H1 (cell line): ENCODE data around the gene NRK. TPM values are rescaled to one million over a fixed set of nuclear protein-coding genes. Genes with fewer than 3 reads are reported as not detected.

ENCODE experiments used
- CTCF ChIA-PET: fragments of 300-600 bp; sonication (Branson Sonifier 250); formaldehyde crosslinking; loops from one replicate; lab custom pipeline; 2021; ENCODE audit not compliant: partially characterized antibody; lab: Charles Lee
- POLR2A ChIA-PET: fragments of 300-600 bp; sonication (Branson Sonifier 250); formaldehyde crosslinking; loops from one replicate; lab custom pipeline; 2021; ENCODE audit warnings: inconsistent platforms; ENCODE audit not compliant: partially characterized antibody; lab: Charles Lee
- DNase-seq, 2 experiments: peaks; one replicate each; pipeline versions ENCODE4 v3.0.0 to v3.0.0-alpha.2; 2010 to 2022; ENCODE audit warnings: low spot score in 2 of 2, low read depth in 1 of 2, mixed read lengths in 1 of 2
- FAIRE-seq: peaks from 2 replicates; lab custom pipeline; 2011; peaks lifted over from hg19 to GRCh38; lab: Jason Lieb, UNC
- H2AFZ ChIP-seq: 2 replicates; pipeline ENCODE4 v1.8.1; 2012; ENCODE audit warnings: low read length, inconsistent platforms
- H2AK5ac ChIP-seq: 2 replicates; pipeline ENCODE4 v1.6.1; 2013; ENCODE audit warnings: low read depth, low read length
- H2BK120ac ChIP-seq: replicated peaks from 2 replicates; pipeline ENCODE3; 2013; ENCODE audit warnings: low read depth, low read length, inconsistent platforms
- H2BK12ac ChIP-seq: 2 replicates; pipeline ENCODE4 v1.6.1; 2013; ENCODE audit warnings: low read depth, low read length
- H2BK15ac ChIP-seq: 2 replicates; pipeline ENCODE4 v1.6.1; 2013; ENCODE audit warnings: low read length
- H2BK20ac ChIP-seq: 2 replicates; pipeline ENCODE4 v1.6.1; 2013; ENCODE audit warnings: low read length
- H2BK5ac ChIP-seq: 2 replicates; pipeline ENCODE4 v1.6.1; 2013; ENCODE audit warnings: low read depth, low read length
- H3K14ac ChIP-seq: 2 replicates; pipeline ENCODE4 v1.6.1; 2013; ENCODE audit warnings: inconsistent platforms; ENCODE audit not compliant: insufficient read length
- H3K18ac ChIP-seq: 2 replicates; pipeline ENCODE4 v1.6.1; 2013; ENCODE audit warnings: low read length; ENCODE audit errors: extremely low read depth
- H3K23ac ChIP-seq: 2 replicates; pipeline ENCODE4 v1.6.1; 2013; ENCODE audit warnings: inconsistent platforms; ENCODE audit not compliant: insufficient read length
- H3K23me2 ChIP-seq: 2 replicates; pipeline ENCODE4 v1.6.1; 2013; ENCODE audit warnings: low read depth, low read length
- H3K27ac ChIP-seq: 2 replicates; pipeline ENCODE4 v1.6.1; 2011; ENCODE audit warnings: low read depth, low read length, inconsistent platforms
- H3K27me3 ChIP-seq, 4 experiments: replicated peaks in 1 of 4; 1 replicate in 1 of 4; 2 replicates in 3 of 4; pipeline versions ENCODE4 v1.6.1 to v1.8.1; 2011 to 2013; ENCODE audit warnings: low read length in 3 of 4, mild to moderate bottlenecking in 3 of 4, inconsistent platforms in 2 of 4, mixed read lengths in 2 of 4, moderate library complexity in 1 of 4; ENCODE audit not compliant: control insufficient read depth in 3 of 4, insufficient read depth in 3 of 4; ENCODE audit errors: extremely low read depth in 1 of 4
- H3K36me3 ChIP-seq, 4 experiments: 2 replicates each; pipeline versions ENCODE4 v1.6.1 to v1.8.1; 2011 to 2013; ENCODE audit warnings: mild to moderate bottlenecking in 4 of 4, low read length in 3 of 4, moderate library complexity in 2 of 4, control low read depth in 1 of 4, inconsistent platforms in 1 of 4; ENCODE audit not compliant: insufficient read depth in 4 of 4, control insufficient read depth in 2 of 4
- H3K4ac ChIP-seq: replicated peaks from 2 replicates; pipeline ENCODE3; 2013; ENCODE audit warnings: low read length, low read depth, mixed read lengths, inconsistent platforms; ENCODE audit not compliant: insufficient read length
- H3K4me1 ChIP-seq, 4 experiments: replicated peaks in 1 of 4; 1 replicate in 1 of 4; 2 replicates in 3 of 4; pipeline versions ENCODE4 v1.6.1 to v1.8.1; 2011 to 2013; ENCODE audit warnings: low read length in 3 of 4, inconsistent platforms in 2 of 4, mixed read lengths in 1 of 4; ENCODE audit not compliant: insufficient read depth in 4 of 4, control insufficient read depth in 3 of 4
- H3K4me2 ChIP-seq, 2 experiments: 2 replicates each; pipeline versions ENCODE4 v1.6.1 to v1.8.1; 2011 to 2013; ENCODE audit warnings: low read depth in 2 of 2, low read length in 2 of 2, control low read depth in 1 of 2, inconsistent platforms in 1 of 2, mild to moderate bottlenecking in 1 of 2; ENCODE audit not compliant: insufficient read depth in 1 of 2
- H3K4me3 ChIP-seq, 4 experiments: fragments of 200-600, 300-600 bp in 1 of 4; sonication (generic), shearing (Covaris generic), sonication (Bioruptor Twin) in 1 of 4; 2 replicates each; pipeline versions ENCODE4 v1.5.1 to v1.8.1; 2011 to 2016; ENCODE audit warnings: low read length in 4 of 4, low read depth in 3 of 4, control low read depth in 2 of 4, inconsistent platforms in 2 of 4, mild to moderate bottlenecking in 2 of 4, mixed read lengths in 1 of 4, moderate library complexity in 1 of 4; ENCODE audit not compliant: insufficient read depth in 2 of 4; ENCODE audit errors: extremely low read depth in 1 of 4
- H3K56ac ChIP-seq: replicated peaks from 2 replicates; pipeline ENCODE3; 2013; ENCODE audit warnings: low read depth, mild to moderate bottlenecking, mixed read lengths, low read length, inconsistent platforms; ENCODE audit not compliant: insufficient read length
- H3K79me1 ChIP-seq: 2 replicates; pipeline ENCODE4 v1.6.1; 2013; ENCODE audit warnings: low read depth, low read length, control low read depth
- H3K79me2 ChIP-seq, 2 experiments: 2 replicates each; pipeline versions ENCODE4 v1.6.1 to v1.8.1; 2012 to 2013; ENCODE audit warnings: low read length in 2 of 2, mild to moderate bottlenecking in 2 of 2, inconsistent platforms in 1 of 2; ENCODE audit not compliant: insufficient read depth in 2 of 2, control insufficient read depth in 1 of 2
- H3K9ac ChIP-seq, 4 experiments: replicated peaks in 1 of 4; 1 replicate in 1 of 4; 2 replicates in 3 of 4; pipeline versions ENCODE4 v1.6.1 to v1.8.1; 2011 to 2013; ENCODE audit warnings: low read depth in 3 of 4, low read length in 3 of 4, control low read depth in 2 of 4, mild to moderate bottlenecking in 2 of 4, moderate library complexity in 2 of 4, inconsistent platforms in 1 of 4; ENCODE audit errors: extremely low read depth in 1 of 4
- H3K9me3 ChIP-seq, 2 experiments: 2 replicates each; pipeline versions ENCODE4 v1.6.1 to v1.8.1; 2012 to 2013; ENCODE audit warnings: mild to moderate bottlenecking in 2 of 2, moderate library complexity in 2 of 2, control low read depth in 1 of 2, inconsistent platforms in 1 of 2, low read depth in 1 of 2, low read length in 1 of 2, mixed read lengths in 1 of 2; ENCODE audit not compliant: insufficient read depth in 2 of 2
- H4K20me1 ChIP-seq, 2 experiments: replicated peaks in 1 of 2; 2 replicates each; pipeline versions ENCODE3 to v1.8.1; 2011 to 2013; ENCODE audit warnings: inconsistent platforms in 2 of 2, low read length in 2 of 2, mild to moderate bottlenecking in 1 of 2; ENCODE audit not compliant: insufficient read depth in 2 of 2, control insufficient read depth in 1 of 2
- H4K5ac ChIP-seq: 2 replicates; pipeline ENCODE4 v1.6.1; 2013; ENCODE audit warnings: low read length, low read depth, mixed read lengths, inconsistent platforms; ENCODE audit not compliant: insufficient read length
- H4K8ac ChIP-seq: 2 replicates; pipeline ENCODE4 v1.8.0; 2013; ENCODE audit warnings: mild to moderate bottlenecking, moderate library complexity, low read length, inconsistent platforms; ENCODE audit not compliant: insufficient read depth; ENCODE audit errors: extremely low read depth
- H4K91ac ChIP-seq: replicated peaks from 2 replicates; pipeline ENCODE3; 2013; ENCODE audit warnings: low read length, mixed read lengths, inconsistent platforms; ENCODE audit not compliant: insufficient read length
- CBX8 ChIP-seq: fragments of 300-800, 300-1000 bp; sonication (generic); IDR thresholded peaks from 2 replicates; pipeline ENCODE4 v1.7.1; 2016; ENCODE audit warnings: low read depth, low read length, borderline replicate concordance
- CTBP2 ChIP-seq: IDR thresholded peaks from 2 replicates; pipeline ENCODE4 v1.7.0; 2011; ENCODE audit warnings: borderline replicate concordance, mild to moderate bottlenecking, moderate library complexity, mixed read lengths, low read length; ENCODE audit not compliant: insufficient read depth, insufficient read length
- E2F6 ChIP-seq: IDR thresholded peaks from 2 replicates; pipeline ENCODE4 v1.6.1; 2012; ENCODE audit warnings: inconsistent platforms
- HDAC2 ChIP-seq, 2 experiments: fragments of 300-600 bp in 1 of 2; sonication (generic) in 1 of 2; IDR thresholded peaks; 2 replicates each; pipeline ENCODE4 v1.6.1; 2011 to 2012; ENCODE audit warnings: low read depth in 2 of 2, low read length in 2 of 2, mild to moderate bottlenecking in 2 of 2, moderate library complexity in 2 of 2, borderline replicate concordance in 1 of 2, inconsistent platforms in 1 of 2
- SAP30 ChIP-seq: fragments of 300-600 bp; sonication (generic); IDR thresholded peaks from 2 replicates; pipeline ENCODE4 v1.7.1; 2012; ENCODE audit warnings: low read length, moderate library complexity, mild to moderate bottlenecking, inconsistent platforms; ENCODE audit not compliant: insufficient read depth, insufficient replicate concordance
- SP4 ChIP-seq: IDR thresholded peaks from 2 replicates; pipeline ENCODE4 v1.6.1; 2012; ENCODE audit warnings: low read length, inconsistent platforms
- TAF7 ChIP-seq: optimal IDR thresholded peaks from 2 replicates; pipeline ENCODE3; 2011; ENCODE audit warnings: low read depth, mild to moderate bottlenecking, inconsistent platforms, low read length, moderate library complexity, borderline replicate concordance
- TEAD4 ChIP-seq: IDR thresholded peaks from 2 replicates; pipeline ENCODE4 v1.6.1; 2012; ENCODE audit warnings: low read depth, low read length, inconsistent platforms, mixed read lengths
- WGBS, 2 experiments: shearing (Covaris generic) in 1 of 2; methylation state at CpG; one replicate each; pipeline versions ENCODE4 v1.1.6 to v1.1.7; 2013 to 2015; ENCODE audit warnings: low lambda C conversion rate in 2 of 2, mixed read lengths in 2 of 2, inconsistent platforms in 1 of 2, low coverage in 1 of 2, missing lambda C conversion rate in 1 of 2; ENCODE audit not compliant: insufficient replicate concordance in 2 of 2, insufficient coverage in 1 of 2, insufficient read length in 1 of 2; ENCODE audit errors: extremely low coverage in 1 of 2, missing lambda C conversion rate in 1 of 2; 5-methylcytosine and 5-hydroxymethylcytosine counted together
- polyA plus RNA-seq, 7 experiments: library from polyadenylated mRNA; depleted of rRNA in 3 of 7; stranded (reverse) in 5 of 7; unstranded in 2 of 7; fragments of >200 nt in 5 of 7; fragments of 200-250 nt in 2 of 7; gene quantifications; 1 replicate in 5 of 7; 2 replicates in 1 of 7; 4 replicates in 1 of 7; pipeline versions ENCODE4 v1.2.1 to v1.2.3, GENCODE V29; 2011 to 2013; ENCODE audit warnings: missing spikeins in 2 of 7, mixed read lengths in 2 of 7
- total RNA-seq: library from RNA; stranded (reverse); fragmentation: NEBNext Ultra II Directional; extraction: Animal tissue kit (Norgen Biotek cat#: 25700); gene quantifications from 2 replicates; pipeline ENCODE4 v1.2.1, GENCODE V29; 2021
- TF ChIP-seq, protein P1 (sequence below): IDR thresholded peaks from 2 replicates; pipeline ENCODE4 v1.6.1; 2012; ENCODE audit warnings: inconsistent platforms

Gene NRK
- total and polyA plus RNA-seq, 2 of the 8 experiments (the other 6 are each of a cell fraction or from before 2014, with no cell fraction given), result 0.86 to 8.3 TPM

- no peak overlapping the region for H3K4ac ChIP-seq
- no peak overlapping the region for H3K27ac ChIP-seq
- FAIRE-seq (no peak), DNase-seq (no peak)
- H3K27me3 ChIP-seq, result no peaks in the 10 kb centered on the region
- H3K9ac ChIP-seq, result no peak overlapping the region
- H2AFZ ChIP-seq, result no peak overlapping the region
- H3K23ac ChIP-seq, result no peak overlapping the region
- H2BK20ac ChIP-seq, result no peak overlapping the region
- no peak overlapping the region for H2BK5ac ChIP-seq
- CTCF ChIA-PET, result no interaction called here
- no peak overlapping the region for H4K91ac ChIP-seq
- H3K79me2 ChIP-seq, result no peaks in the 10 kb centered on the region
- POLR2A ChIA-PET, result no interaction called here
- no peak overlapping the region for H2BK120ac ChIP-seq
- H3K56ac ChIP-seq, result no peak overlapping the region
- WGBS, 2 experiments, result 92% methylated on average over 13 of the region's 15 CpGs; no CpG with 5 or more reads in 1 of the 2 experiments
- no peak overlapping the region for H2BK12ac ChIP-seq
- H4K5ac ChIP-seq, result no peak overlapping the region
- no peak overlapping the region for H3K4me2 ChIP-seq
- H3K23me2 ChIP-seq, result no peaks in the 10 kb centered on the region
- H2BK15ac ChIP-seq, result no peak overlapping the region
- H4K8ac ChIP-seq, result no peak overlapping the region
- H3K9me3 ChIP-seq, result peaks cover 3 to 13% of the 10 kb centered on the region in 2 experiments; a peak in 2 of 4 replicates
- H3K79me1 ChIP-seq, result no peaks in the 10 kb centered on the region
- no peak overlapping the region for H3K4me3 ChIP-seq
- H2AK5ac ChIP-seq, result no peak overlapping the region
- H3K18ac ChIP-seq, result no peak overlapping the region
- no peaks in the 10 kb centered on the region for H4K20me1 ChIP-seq
- H3K14ac ChIP-seq, result no peak overlapping the region
- H3K36me3 ChIP-seq, result no peaks in the 10 kb centered on the region
- no peaks in the 10 kb centered on the region for H3K4me1 ChIP-seq
- TF ChIP-seq, protein P1, sequence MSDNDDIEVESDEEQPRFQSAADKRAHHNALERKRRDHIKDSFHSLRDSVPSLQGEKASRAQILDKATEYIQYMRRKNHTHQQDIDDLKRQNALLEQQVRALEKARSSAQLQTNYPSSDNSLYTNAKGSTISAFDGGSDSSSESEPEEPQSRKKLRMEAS, result no peak
- no peak for TF ChIP-seq CBX8
- TF ChIP-seq HDAC2 (IDR thresholded peaks at IDR 0.05; ENCODE audit: borderline replicate concordance in 1 of 2, low read depth in 2 of 2, low read length in 2 of 2), result no peak
- TF ChIP-seq CTBP2, result no peak
- no peak for TF ChIP-seq E2F6
- no peak for TF ChIP-seq SP4
- TF ChIP-seq SAP30, result no peak
- TF ChIP-seq TEAD4, result no peak
- TF ChIP-seq TAF7, result no peak
These were observed 159.6 kb downstream of the NRK start for GRCh38 chrX:105981772-105982485.
